Activated T-helper 17 cell treated with anti-CD3 and anti-CD28 coated beads, Interleukin-2, amount 50 U/mL, for 72 hours (primary cell): Measurements from ENCODE around the gene PHLDB2. TPM values are rescaled to one million over a fixed set of nuclear protein-coding genes. Genes with fewer than 3 reads are reported as not detected.

ENCODE experiments used
- ATAC-seq: fragments of 150-1000 bp; cut with Tn5 transposase; replicated peaks from 2 replicates; pipeline ENCODE4 v1.10.0; 2021; ENCODE audit warnings: mild to moderate bottlenecking, moderate library complexity
- H3K27ac Mint-ChIP-seq: one replicate; pipeline ENCODE4 v1.8.0; 2022; ENCODE audit warnings: mixed read lengths
- H3K27me3 Mint-ChIP-seq: one replicate; pipeline ENCODE4 v1.8.0; 2022; ENCODE audit warnings: mixed read lengths
- H3K36me3 Mint-ChIP-seq: one replicate; pipeline ENCODE4 v1.8.0; 2022; ENCODE audit warnings: low read depth, mild to moderate bottlenecking, mixed read lengths
- H3K4me1 Mint-ChIP-seq: one replicate; pipeline ENCODE4 v1.8.0; 2022; ENCODE audit warnings: mixed read lengths
- H3K4me3 Mint-ChIP-seq: one replicate; pipeline ENCODE4 v1.8.0; 2022; ENCODE audit warnings: mild to moderate bottlenecking, mixed read lengths
- H3K9me3 Mint-ChIP-seq: one replicate; pipeline ENCODE4 v1.8.0; 2022; ENCODE audit warnings: mixed read lengths
- total RNA-seq, 2 donors: library from RNA; stranded (reverse); gene quantifications; one replicate each; pipeline ENCODE4 v1.2.3, GENCODE V29; 2022

Gene PHLDB2
- total RNA-seq, 2 donors from 2014 or later, result 2.9 TPM

DNA sequence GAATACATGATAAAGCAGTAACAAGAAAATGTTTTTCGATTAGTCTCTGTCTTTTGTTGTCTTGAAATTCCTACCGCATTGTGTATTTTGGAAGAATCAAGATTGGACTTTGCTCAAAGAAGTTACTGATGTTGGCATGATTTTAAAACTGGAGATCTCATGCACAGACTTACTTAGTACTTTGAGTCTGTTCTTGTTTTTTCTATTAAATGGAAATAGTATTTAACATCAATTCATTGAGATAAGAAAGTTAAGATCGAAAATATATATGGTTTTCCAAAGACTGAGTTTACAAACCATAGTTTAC lies 122.3 kb downstream of the PHLDB2 start:
- Mint-ChIP-seq H3K9me3 (no peaks in the 10 kb centered on the region), H3K27me3 (no peaks in the 10 kb centered on the region), H3K27ac (peak overlapping the region; percentile 94)

DNA sequence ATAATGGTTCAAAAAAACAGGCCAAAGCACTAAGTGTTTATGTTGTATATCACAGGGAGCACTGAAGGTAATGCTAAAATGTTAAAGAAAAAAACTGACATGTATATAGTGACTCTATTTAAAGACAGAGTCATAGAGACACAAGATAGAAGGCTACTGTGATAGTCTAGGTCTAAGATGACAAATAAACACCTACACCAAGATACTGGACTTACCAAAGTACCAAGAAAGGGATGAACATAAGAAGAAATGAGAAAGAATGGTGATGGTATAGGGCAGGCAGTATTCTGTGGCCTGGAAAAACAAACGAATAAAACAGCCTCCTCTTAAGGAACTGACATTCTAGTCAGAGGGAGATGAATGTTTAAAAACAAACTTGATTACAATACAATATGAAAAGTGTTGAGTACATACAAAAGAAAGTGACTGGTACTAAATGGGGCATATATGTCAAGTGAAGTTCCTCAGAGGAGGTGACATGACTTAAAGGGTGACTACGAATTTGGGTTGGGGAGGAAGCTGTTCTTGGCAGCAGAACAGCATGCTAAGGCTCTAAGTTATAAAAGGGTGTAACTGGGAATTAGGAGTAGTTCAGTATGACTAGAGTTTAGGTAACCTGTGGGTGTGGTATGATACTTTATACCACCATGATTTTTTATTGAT lies 125.7 kb downstream of the PHLDB2 start:
- ATAC-seq, result peak; percentile 76
- Mint-ChIP-seq H3K4me3 (peak overlapping the region; percentile 82), H3K9me3 (no peaks in the 10 kb centered on the region), H3K4me1 (peaks cover 24% of the 10 kb centered on the region), H3K27me3 (no peaks in the 10 kb centered on the region), H3K36me3 (peaks cover 95% of the 10 kb centered on the region), H3K27ac (peak overlapping the region; percentile 29)

More for the DNA sequence above, 122.3 kb downstream of the PHLDB2 start:
- ATAC-seq, result no peak
- H3K4me1 Mint-ChIP-seq, result peaks cover 28% of the 10 kb centered on the region
- H3K4me3 Mint-ChIP-seq, result peak overlapping the region; percentile 82
- H3K36me3 Mint-ChIP-seq, result peaks cover 75% of the 10 kb centered on the region

DNA sequence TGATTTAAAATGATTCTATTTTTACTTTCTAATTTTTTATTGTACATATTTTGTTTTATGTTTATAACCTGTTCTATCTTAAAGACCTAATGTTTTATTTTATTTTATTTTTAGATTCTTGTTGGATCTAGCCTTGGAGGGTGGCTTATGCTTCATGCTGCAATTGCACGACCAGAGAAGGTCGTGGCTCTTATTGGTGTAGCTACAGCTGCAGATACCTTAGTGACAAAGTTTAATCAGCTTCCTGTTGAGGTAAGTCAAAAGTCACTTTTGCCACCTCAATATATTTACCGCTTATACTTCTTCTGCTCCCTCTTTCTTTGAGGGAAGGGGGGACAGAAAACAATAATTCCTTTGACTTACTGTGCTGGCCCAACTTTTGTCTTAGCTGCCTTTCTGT lies 127.7 kb downstream of the PHLDB2 start:
- Mint-ChIP-seq H3K4me3 (peak overlapping the region; percentile 0), H3K27me3 (no peaks in the 10 kb centered on the region), H3K4me1 (peaks cover 24% of the 10 kb centered on the region), H3K27ac (peak overlapping the region; percentile 51), H3K36me3 (peaks cover 88% of the 10 kb centered on the region), H3K9me3 (no peaks in the 10 kb centered on the region)
- ATAC-seq, result no peak

DNA sequence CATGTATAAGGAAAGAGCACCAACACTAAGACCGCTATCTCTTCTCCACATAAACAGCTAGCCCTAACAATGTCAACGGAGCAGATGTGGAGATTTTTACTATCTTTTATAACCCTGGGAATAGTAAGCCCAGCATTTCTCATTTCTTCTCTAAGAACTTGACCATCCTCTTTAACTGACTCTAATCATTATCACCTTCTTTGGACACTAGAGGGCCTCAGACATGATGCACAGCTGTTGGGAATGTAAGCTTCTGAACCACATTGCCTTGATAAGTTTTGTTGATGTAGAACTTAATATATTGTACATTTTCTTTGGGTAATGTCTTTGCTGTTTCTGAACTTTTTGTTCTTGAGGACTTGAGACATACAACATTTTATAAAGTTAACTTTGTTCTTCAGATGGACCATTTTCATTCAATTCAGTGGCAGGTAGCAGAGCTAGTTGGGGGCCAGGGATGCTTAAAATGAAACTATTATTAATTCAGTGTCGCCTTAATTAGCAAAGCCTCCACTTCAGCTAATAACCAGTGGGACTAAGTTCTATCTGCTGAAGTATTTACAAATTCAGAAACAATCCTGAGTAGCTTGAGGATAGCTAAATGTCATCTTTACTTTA lies 130.1 kb downstream of the PHLDB2 start:
- Mint-ChIP-seq H3K27ac (no peak overlapping the region), H3K36me3 (peaks cover 81% of the 10 kb centered on the region), H3K9me3 (no peaks in the 10 kb centered on the region), H3K4me1 (peaks cover 17% of the 10 kb centered on the region), H3K27me3 (no peaks in the 10 kb centered on the region), H3K4me3 (peak overlapping the region; percentile 13)
- peak; percentile 34 for ATAC-seq

DNA sequence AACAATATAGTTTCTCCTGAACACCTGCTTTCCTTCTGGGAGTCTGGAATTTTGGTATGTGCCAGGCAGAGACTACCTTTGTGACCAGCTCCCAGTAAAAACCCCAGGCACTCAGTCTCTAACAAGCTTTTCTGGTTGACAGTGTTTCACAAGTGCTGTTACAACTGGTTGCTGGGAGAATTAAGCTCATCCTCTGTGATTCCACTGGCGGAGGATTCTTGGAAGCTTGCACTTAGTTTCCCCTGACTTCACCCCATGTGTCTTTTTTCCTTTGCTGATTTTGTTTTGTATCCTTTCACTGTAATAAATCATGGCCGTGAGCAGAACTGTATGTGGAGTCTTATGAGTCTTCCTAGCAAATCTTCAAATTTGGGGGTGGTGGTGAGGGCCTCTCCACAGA lies 134.0 kb downstream of the PHLDB2 start:
- ATAC-seq, result no peak
- peaks cover 5% of the 10 kb centered on the region for H3K9me3 Mint-ChIP-seq
- H3K27ac Mint-ChIP-seq, result no peak overlapping the region
- H3K4me1 Mint-ChIP-seq, result no peaks in the 10 kb centered on the region
- peaks cover 44% of the 10 kb centered on the region for H3K36me3 Mint-ChIP-seq
- no peaks in the 10 kb centered on the region for H3K27me3 Mint-ChIP-seq
- H3K4me3 Mint-ChIP-seq, result no peak overlapping the region

DNA sequence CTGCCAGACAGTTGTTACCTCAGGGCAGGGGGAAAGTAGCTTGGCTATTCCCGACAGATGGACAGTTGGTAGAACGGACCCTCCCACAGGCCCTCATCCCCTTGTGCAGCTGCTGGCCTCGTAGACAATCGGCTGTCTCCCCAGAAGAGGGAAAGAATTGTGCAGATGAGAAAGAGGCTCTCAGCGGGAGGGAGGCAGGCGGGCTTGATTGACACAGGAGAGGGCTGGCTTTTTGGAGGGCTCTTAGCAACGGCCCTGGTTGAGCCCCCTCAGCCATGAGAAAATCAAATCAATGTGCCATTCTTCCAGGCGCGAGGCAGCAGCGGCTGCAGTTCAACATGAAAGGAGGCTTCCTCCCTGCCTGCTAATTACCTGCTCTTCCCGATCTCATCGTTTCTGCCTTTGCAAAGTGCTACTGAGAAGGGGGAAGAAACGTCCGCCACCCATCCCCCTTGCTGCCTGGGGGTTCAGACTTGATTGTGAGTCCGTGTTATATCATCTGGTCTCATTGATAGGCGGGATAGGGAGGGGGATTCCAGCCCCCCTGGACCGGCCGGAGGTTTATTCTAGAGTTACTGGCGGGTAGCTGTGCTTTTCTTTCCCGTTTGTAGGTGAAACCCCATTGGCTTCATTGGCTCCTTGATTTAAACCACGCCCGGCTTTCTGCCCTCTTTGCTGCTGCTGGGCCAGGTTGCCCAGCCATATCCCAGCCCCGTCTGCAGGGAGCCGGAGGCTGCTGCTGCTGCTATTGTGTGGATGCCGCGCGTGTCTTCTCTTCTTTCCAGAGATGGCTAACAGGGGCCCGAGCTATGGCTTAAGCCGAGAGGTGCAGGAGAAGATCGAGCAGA lies 139.8 kb downstream of the PHLDB2 start, which contains the start of gene TAGLN3:
TSS of gene TAGLN3 (plus strand) at position 287 of the 848 bp plus-strand sequence. CDS start at position 788, 501 bp downstream.
- peak within 1 kb of the TSS; percentile 81 for H3K4me3 Mint-ChIP-seq
- H3K4me1 Mint-ChIP-seq, result peaks cover 31% of the 10 kb centered on the region
- no peak for ATAC-seq
- peak within 1 kb of the TSS; percentile 53 for H3K27ac Mint-ChIP-seq
- H3K36me3 Mint-ChIP-seq, result no peaks in the 10 kb centered on the region
- peaks cover 5% of the 10 kb centered on the region for H3K9me3 Mint-ChIP-seq
- H3K27me3 Mint-ChIP-seq, result no peaks in the 10 kb centered on the region

DNA sequence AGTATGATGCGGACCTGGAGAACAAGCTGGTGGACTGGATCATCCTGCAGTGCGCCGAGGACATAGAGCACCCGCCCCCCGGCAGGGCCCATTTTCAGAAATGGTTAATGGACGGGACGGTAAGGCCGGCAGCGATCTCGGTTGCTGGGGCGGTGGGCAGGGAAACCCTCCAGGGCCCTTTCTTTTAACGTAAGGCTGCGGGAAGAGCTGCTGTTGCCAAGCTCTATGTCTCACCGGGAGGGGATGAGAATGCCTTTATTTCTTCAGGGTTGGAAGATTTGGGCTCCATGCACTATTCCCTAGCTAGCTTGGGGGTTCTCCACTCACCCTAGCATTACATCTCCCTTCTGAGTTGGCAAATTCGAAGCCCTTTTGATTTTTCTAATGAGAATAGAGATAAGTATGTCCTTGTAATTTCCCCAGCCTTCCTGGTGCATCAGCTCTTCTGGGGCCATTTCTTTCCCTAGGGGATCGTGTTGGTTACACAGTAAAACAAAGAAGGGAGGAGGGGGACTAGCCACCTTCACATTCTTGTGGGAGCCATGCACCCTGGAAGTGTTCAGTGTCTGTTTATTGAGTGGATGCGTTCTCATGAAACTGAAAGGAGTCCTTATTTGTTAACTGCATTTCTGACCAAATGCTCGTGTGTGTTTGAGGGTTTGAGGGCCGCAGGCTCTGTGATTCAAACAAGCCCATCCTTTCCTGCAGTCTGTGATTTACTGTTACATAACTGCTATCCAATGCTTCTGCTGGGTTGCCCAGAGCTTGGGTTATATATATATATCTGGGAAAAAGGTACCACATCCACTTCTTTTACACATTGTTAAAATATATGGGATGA lies 140.6 kb downstream of the PHLDB2 start:
- peak overlapping the region; percentile 53 for H3K27ac Mint-ChIP-seq
- peak overlapping the region; percentile 81 for H3K4me3 Mint-ChIP-seq
- peaks cover 5% of the 10 kb centered on the region for H3K9me3 Mint-ChIP-seq
- no peak for ATAC-seq
- H3K4me1 Mint-ChIP-seq, result peaks cover 39% of the 10 kb centered on the region
- H3K27me3 Mint-ChIP-seq, result no peaks in the 10 kb centered on the region
- no peaks in the 10 kb centered on the region for H3K36me3 Mint-ChIP-seq

DNA sequence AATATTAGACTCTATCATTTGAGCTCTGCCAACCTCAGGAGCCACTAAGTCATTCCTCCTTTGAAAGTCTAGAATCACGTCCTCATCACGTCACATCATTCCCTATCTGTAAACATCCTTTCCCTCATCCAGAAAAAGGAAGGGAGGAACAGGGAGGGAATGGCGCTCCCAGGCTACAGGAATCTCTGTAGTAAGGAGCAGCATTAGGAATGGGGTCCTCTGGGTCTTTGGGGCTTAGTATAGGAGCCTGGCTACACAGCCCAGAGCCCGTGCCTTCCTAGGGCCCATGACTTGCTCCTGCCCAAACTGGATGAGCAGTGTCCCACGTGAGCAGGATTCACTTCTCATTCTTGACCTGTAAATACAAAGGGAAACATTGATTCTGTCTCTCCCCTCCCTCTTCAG lies 141.3 kb downstream of the PHLDB2 start:
- Mint-ChIP-seq H3K4me3 (peak overlapping the region; percentile 81), H3K9me3 (peaks cover under 1% of the 10 kb centered on the region), H3K27ac (no peak overlapping the region), H3K27me3 (no peaks in the 10 kb centered on the region), H3K4me1 (peaks cover 46% of the 10 kb centered on the region), H3K36me3 (no peaks in the 10 kb centered on the region)
- ATAC-seq, result no peak

DNA sequence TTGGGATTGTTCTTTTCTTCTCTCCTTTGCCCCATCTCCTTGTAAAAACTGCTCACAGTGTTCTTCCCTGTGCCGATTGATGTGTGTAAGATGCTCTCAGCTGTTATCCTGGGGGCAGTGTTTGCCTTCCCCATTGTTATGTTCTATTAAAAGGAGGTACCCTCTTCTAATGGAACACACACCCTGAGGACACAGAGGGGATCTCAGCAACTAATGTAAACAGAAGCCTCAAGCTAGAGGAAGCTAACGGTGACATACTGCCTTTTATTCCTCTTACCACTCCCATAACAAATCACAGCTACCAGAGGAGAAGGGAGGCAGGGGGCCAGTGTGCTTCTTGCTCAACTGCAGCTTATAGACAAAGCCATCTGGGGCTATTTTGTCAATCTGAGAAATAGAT lies 141.9 kb downstream of the PHLDB2 start:
- no peaks in the 10 kb centered on the region for H3K9me3 Mint-ChIP-seq
- no peak for ATAC-seq
- H3K4me1 Mint-ChIP-seq, result peaks cover 48% of the 10 kb centered on the region
- H3K36me3 Mint-ChIP-seq, result no peaks in the 10 kb centered on the region
- no peaks in the 10 kb centered on the region for H3K27me3 Mint-ChIP-seq
- H3K4me3 Mint-ChIP-seq, result peak overlapping the region; percentile 79
- H3K27ac Mint-ChIP-seq, result no peak overlapping the region

DNA sequence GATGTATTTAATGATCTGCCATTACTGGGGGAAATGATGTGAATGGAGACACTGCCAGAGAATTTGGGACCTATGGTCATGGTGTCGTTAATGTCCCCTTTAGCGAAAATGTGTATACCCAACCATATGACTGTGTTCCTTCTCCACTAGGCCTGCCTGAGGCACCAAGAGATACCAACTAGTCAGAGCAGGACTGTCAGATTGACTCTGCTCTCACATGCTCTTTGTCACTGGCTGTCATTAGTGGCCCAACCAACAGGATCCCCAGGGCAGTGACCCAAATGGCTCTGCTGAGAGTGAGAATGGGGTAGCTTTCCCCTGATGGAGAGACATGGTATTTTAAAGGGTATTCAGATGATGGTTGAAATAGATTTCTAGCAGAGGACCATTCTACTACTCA lies 142.5 kb downstream of the PHLDB2 start:
- ATAC-seq, result peak; percentile 55
- Mint-ChIP-seq H3K9me3 (no peaks in the 10 kb centered on the region), H3K36me3 (no peaks in the 10 kb centered on the region), H3K4me3 (peak overlapping the region; percentile 79), H3K27ac (no peak overlapping the region), H3K4me1 (peaks cover 48% of the 10 kb centered on the region), H3K27me3 (no peaks in the 10 kb centered on the region)

DNA sequence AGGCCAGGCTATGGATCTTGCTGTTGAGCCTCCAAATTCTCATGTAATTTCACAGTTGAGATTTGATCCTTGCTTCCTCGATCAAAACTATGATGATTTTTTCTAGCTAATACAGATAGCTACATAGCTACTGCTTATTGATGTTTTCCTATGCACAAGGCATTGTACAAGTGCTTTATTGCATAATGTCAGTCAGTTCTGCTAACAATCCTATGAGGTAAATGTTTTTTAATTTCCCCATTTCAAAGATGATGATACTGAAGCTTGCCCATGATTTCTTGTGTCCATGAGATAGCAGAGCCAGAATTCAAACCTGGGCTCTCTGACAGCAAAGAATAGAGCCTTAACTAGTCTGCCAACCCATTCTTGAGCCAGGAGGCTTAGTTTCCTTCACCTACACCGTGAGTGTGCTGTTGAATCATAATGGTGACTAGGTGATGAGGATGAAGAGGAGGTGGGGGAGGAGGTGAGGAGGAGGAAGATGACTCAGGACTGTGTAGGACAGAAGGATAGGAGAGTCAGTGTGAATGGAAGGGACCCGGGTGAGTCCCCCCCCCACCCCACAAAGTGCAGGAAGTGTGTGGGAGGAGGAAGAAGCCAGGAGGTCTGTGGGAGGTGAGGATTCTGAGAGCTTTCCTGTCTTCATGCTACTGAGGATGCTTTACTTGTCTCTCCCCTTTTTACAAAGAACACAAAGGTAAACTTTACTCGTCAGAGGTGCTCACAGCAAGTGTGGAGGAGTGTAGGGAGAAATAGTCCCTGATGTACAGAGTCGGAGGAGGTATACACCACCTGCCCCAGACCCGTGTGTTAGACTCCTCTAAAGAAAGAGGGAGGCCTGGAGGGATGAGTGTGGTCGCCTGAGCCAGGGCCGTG lies 143.3 kb downstream of the PHLDB2 start:
- H3K27ac Mint-ChIP-seq, result peak overlapping the region; percentile 93
- H3K36me3 Mint-ChIP-seq, result no peaks in the 10 kb centered on the region
- H3K27me3 Mint-ChIP-seq, result no peaks in the 10 kb centered on the region
- peak overlapping the region; percentile 79 for H3K4me3 Mint-ChIP-seq
- no peaks in the 10 kb centered on the region for H3K9me3 Mint-ChIP-seq
- ATAC-seq, result peak; percentile 89
- peaks cover 48% of the 10 kb centered on the region for H3K4me1 Mint-ChIP-seq

DNA sequence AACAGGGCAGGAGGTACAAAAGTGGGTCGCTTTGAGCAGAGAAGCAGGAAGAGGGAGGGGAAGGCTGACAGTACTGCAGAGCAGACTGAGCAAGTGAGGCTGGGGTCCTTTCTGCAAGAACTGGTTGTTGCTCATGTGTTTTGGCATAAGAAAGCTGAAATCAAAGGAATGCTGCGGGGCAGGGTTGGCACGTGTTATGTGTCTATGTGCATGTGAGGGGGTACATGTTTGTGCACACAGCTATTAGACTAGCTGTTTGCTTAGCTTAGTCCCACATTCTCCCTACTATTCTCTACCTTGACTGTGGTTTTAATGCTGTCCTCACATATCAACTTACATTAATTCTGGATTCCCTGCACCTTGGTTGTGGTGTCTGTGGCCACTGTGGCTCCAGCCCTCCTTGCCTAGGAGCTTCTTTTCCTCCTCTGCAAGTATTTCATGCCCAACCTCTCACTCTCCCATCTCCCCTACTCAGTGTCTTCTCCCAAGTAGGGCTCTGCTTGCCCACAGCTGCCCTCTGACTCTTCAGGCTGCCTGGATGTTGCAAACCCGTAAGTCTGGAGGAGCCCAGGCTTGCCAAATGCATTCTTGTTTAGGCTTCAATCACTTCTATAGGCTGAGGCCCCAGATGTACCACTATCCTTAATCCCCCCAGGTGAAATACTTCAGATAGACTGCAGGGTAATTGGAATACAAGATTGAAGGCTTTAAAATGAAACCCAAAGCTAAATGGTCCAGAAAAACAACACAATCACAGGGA lies 144.4 kb downstream of the PHLDB2 start:
- Mint-ChIP-seq H3K4me3 (peak overlapping the region; percentile 79), H3K36me3 (no peaks in the 10 kb centered on the region), H3K27me3 (no peaks in the 10 kb centered on the region), H3K9me3 (no peaks in the 10 kb centered on the region), H3K4me1 (peaks cover 48% of the 10 kb centered on the region), H3K27ac (peak overlapping the region; percentile 93)
- no peak for ATAC-seq

DNA sequence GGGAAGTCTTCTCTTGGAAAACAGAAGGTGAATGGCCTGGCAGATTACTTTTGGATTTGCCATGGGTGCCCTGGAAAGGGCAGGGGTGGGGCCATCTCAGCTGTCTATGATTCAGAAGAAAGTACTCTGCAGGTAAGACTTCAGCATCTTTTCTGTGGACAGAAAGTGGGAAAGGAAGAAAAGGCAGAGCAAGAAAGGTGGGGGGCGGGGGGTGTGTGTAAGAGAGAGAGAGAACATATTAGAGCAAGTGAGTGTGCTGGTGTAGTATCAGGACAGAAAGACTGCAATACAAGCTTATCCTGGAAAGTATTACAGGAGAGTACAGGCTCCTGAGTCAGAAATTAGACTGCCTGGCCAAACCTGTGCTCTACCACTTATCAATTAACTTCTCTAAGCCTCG lies 145.1 kb downstream of the PHLDB2 start:
- peaks cover 48% of the 10 kb centered on the region for H3K4me1 Mint-ChIP-seq
- no peaks in the 10 kb centered on the region for H3K36me3 Mint-ChIP-seq
- peak overlapping the region; percentile 39 for H3K27ac Mint-ChIP-seq
- peak overlapping the region; percentile 79 for H3K4me3 Mint-ChIP-seq
- H3K27me3 Mint-ChIP-seq, result no peaks in the 10 kb centered on the region
- no peaks in the 10 kb centered on the region for H3K9me3 Mint-ChIP-seq
- ATAC-seq, result no peak
